Measurements from ENCODE around the gene PFDN2.

PFDN2 gene, protein sequence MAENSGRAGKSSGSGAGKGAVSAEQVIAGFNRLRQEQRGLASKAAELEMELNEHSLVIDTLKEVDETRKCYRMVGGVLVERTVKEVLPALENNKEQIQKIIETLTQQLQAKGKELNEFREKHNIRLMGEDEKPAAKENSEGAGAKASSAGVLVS

DNA sequence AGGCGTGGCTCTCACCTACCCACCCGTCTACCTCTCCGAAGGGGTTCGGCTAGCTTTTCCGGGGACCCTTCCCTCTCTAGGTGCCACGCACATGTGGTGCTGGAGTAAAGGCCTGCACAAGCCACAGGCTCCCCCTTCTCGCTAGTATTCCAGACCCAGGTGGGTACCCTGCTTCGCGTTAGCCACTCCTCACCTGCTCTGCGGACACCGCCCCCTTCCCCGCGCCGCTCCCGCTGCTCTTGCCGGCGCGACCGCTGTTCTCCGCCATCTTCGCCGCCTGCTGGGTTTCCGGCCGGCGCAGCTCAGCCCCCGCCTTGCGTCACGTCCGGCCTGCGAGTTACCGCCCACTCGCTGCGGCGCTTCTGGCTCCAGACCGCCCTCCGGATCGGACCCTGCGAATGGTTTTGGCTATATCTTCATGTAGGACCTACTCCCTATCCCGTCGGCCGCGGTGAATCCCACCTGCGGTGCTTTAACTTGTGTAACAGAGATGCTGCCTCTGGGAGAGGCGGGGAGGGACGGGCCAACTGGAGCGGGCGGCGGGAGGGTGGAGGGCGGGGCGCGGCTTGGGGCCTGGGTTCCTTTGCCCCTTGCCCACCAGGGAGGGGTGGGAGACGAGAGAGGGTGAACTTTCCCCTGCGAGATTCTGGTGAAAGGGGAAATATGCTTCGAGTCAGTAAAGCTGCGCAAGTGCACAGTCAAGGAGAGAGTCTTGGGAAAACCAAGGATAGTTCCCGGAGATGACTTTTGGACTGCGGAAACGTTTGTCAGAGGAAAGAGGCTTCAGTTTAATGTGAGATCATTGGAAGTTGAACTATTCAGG lies at the start of gene PFDN2, which contains the start of gene NIT1:
TSS of gene PFDN2 (minus strand) at position 279 of the 823 bp plus-strand sequence. CDS start at position 268, 11 bp downstream.
TSS of gene NIT1 (plus strand) at position 347 of the 823 bp plus-strand sequence. CDS start at position 419, 72 bp downstream.
- peak; percentile 84 to 90 for DNase-seq

DNA sequence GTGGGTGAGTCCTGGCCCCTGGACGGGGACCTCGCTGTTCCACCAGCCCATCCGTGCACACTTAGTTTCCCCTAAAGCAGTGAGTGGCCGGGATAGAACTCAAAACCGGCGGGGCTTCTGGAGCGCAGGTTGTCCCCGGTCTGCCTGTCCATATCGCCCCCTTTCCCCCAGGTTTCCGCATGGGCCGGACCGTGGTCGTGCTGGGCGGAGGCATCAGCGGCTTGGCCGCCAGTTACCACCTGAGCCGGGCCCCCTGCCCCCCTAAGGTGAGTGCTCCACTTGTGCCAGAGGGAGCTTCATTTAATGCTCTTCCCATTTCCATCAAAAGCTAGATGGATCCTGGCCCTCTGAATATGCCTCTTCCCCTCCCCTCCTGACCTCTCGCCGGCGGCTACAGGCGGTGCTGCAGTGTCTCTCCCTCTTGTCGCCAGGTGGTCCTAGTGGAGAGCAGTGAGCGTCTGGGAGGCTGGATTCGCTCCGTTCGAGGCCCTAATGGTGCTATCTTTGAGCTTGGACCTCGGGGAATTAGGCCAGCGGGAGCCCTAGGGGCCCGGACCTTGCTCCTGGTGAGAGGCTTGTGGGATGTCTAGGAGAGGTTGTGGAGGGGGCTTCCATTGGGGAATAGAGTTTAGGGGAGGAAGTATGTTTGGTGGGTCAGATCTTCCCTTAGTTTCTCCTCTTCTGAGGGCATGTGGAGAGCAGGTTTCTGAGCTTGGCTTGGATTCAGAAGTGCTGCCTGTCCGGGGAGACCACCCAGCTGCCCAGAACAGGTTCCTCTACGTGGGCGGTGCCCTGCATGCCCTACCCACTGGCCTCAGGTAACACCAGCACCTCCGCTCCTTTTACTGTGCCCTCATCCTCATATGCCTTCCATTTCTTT lies 49.1 kb upstream of the PFDN2 start:
- DNase-seq: peak in 1 of 2 experiments; percentile 24

DNA sequence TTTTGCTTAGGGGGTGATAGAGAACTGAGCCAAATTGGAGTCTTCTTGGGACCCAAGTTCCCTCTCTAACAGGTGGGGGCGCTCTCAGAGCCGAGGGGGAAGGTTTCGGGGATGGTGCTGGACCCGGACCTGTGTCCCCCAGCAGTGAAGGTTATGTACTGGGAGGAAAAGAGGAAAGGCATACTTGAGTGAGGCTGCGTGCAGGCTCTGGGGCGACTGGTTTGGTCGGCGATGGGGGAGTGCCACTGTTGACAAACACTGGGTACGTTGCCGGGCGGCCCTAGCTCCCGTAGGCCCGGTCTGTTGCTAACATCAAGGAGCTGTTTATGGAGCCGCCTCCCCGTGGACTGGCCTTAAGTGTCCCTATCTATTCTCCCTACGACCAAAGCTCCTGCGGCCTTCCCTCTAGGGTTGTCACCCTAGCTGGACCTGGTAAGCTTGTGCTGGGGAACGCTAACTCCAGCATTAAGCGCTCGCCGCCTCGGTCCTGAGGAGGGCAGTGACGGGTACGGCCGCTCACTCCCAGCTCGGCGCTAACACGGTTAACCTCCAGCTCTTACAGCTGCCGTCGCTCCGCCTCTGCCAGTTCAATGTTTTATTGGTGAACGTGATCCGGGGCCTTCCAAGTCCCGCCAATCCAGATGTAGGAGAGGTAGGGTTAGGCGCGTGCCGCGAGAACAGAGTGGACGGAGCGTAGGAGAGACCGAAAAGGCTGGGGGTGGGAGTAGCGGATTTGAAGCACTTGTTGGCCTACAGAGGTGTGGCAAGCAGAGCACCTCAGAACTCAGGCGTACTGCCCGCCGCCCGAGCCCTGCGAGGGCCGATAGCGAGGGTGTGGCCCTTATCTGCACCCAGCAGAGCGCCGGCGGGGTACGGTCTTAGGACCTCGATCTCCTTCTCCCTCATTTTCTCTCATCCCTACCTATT lies 48.2 kb upstream of the PFDN2 start, which contains the start of gene PPOX:
TSS of gene PPOX (plus strand) at position 685 of the 927 bp plus-strand sequence. CDS start 422 bp downstream, outside the sequence.
- DNase-seq: peak; percentile 98 to 99

DNA sequence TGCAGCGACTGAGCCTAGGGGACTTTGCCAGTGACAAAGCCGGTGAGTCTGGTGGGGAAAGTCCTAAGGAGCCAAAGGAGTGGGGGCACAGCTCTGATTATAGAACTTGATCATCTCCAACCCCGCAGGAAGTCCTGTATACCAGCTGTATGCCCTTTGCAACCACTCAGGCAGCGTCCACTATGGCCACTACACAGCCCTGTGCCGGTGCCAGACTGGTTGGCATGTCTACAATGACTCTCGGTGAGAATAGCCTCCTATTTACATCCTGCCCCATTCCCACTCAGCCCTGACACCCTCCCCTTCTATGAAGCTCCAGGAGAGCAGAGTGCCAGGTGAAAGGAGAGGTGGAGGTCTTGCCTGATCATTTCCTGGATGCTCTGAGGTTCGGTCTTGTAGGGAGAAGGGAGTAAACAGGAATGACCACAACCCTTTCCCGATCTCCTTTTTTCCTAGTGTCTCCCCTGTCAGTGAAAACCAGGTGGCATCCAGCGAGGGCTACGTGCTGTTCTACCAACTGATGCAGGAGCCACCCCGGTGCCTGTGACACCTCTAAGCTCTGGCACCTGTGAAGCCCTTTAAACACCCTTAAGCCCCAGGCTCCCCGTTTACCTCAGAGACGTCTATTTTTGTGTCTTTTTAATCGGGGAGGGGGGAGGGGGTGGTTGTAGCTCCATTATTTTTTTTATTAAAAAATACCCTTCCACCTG lies 47.2 kb upstream of the PFDN2 start:
- no peak for DNase-seq

DNA sequence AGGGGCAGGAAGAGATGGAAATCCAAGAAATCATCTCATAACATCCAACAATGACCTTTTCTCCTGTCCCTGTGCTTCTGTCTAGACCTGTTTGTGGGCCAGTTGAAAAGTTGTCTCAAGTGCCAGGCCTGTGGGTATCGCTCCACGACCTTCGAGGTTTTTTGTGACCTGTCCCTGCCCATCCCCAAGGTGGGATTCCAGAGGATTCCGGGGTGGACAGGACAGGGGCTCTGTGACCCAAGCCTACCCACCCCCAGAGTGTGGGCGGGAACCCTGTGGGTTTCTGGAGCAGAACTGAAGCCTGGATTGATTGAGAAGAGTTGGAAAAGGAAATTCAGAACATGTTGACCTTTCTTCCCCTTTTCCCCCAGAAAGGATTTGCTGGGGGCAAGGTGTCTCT lies 46.0 kb upstream of the PFDN2 start:
- DNase-seq: no peak

DNA sequence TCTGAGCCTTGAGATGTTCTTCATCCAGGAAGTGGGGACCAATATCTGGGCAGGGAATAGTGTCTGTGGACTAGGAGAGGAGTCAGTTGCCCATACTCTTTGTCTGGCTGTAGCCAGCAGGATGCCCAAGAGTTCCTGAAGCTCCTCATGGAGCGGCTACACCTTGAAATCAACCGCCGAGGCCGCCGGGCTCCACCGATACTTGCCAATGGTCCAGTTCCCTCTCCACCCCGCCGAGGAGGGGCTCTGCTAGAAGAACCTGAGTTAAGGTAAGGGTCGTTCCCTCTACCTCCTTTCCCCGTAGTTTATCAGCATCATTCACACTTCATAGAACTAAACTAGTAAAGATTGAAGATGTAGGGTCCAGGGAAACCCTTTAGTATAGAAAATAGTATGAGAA lies 45.0 kb upstream of the PFDN2 start:
- no peak for DNase-seq

DNA sequence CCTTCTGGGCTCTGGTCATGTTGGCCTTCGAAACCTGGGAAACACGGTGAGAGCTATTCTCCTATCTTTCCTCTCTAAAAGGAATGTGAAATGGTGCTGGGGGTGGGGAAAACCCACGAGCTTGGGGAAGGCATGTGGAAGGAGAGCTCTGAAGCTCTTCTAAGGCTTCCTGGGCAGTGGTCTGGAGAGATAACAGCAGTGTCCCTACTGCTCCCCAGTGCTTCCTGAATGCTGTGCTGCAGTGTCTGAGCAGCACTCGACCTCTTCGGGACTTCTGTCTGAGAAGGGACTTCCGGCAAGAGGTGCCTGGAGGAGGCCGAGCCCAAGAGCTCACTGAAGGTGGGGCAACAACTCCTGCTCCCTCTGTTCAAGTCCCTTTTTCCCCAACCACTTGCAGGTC lies 44.2 kb upstream of the PFDN2 start:
- DNase-seq: no peak

DNA sequence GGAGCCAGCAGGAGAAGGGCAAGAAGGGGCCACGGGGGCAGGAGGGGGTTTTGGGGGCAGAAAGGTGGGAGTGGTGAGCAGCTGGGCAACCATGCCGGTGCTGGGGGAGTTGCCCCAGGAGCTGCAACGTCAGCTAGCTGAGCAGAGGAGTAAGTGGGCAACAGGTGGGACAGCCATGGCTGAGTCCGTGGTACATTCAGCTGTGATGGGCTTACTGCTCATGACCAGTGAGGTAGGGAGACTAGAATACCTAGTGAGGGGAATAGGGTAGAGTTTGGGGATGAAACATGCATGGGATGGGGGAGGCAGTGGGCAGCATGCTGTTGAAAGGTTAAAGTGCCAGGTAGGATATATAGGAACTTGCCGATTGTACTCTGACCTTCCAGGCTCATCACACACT lies 43.8 kb upstream of the PFDN2 start:
- no peak for DNase-seq

DNA sequence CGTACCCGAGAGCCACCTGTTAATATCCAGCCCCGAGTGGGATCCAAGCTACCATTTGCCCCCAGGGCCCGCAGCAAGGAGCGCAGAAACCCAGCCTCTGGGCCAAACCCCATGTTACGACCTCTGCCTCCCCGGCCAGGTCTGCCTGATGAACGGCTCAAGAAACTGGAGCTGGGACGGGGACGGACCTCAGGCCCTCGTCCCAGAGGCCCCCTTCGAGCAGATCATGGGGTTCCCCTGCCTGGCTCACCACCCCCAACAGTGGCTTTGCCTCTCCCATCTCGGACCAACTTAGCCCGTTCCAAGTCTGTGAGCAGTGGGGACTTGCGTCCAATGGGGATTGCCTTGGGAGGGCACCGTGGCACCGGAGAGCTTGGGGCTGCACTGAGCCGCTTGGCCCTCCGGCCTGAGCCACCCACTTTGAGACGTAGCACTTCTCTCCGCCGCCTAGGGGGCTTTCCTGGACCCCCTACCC lies 42.9 kb upstream of the PFDN2 start:
- no peak for DNase-seq

DNA sequence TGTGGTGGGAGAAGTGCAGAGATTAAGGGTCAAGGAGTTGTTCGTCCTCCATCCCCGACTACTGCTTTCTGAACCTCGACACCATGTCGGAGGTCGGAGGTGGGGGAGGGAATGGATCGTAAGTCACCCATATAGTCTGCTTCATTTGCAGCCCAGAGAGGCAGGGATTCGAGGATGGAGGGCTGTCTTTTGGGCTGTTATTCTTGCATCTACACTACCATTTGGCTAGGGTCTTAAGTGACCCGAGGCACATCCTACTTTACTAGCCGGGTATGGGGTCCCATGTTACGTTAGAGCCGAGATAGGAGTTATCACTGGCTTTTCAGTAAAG lies 42.0 kb upstream of the PFDN2 start:
- no peak for DNase-seq

DNA sequence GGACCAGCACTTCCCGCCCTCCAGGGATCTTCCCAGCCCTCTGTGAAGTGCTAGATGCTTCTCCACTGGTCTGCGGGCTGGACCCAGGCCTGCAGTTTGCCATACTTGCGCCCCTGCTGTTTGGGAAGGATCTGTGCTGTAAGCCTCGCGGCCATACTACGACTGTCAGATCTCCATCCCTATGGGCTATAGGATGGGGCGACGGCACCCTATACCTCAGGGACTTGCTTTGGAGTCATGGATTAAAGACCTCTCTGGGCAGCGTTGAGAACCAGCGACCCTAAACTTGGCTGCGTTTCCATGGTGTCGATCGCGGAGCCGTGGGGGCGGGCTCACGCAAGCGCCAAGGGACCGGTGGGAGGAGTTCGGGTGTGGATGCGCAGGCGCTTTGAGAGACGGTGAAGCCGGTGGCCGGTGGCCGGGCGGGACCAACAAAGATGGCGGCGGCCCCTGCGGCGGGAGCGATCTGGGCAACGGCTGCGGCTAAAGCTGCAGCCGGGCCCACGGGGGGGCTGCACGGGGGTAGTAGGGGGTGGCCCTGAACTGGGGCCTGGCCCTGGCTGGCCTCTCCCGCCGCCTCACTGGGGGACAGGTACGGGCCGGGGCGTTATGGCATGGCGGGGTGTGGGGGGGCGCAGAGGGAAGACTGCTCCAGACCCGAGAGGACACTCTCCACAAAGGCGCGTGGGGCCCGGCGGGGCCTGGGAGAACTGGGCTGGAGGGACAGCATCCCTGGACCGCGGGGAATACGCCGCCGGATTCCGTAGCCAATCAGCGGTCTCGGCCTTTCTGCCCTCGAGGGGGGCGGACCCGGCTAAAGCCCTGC lies 41.5 kb upstream of the PFDN2 start, which contains the start of gene USP21:
TSS of gene USP21 (plus strand) at position 414 of the 826 bp plus-strand sequence. CDS start 1,141 bp downstream, outside the sequence.
- peak; percentile 95 to 97 for DNase-seq

DNA sequence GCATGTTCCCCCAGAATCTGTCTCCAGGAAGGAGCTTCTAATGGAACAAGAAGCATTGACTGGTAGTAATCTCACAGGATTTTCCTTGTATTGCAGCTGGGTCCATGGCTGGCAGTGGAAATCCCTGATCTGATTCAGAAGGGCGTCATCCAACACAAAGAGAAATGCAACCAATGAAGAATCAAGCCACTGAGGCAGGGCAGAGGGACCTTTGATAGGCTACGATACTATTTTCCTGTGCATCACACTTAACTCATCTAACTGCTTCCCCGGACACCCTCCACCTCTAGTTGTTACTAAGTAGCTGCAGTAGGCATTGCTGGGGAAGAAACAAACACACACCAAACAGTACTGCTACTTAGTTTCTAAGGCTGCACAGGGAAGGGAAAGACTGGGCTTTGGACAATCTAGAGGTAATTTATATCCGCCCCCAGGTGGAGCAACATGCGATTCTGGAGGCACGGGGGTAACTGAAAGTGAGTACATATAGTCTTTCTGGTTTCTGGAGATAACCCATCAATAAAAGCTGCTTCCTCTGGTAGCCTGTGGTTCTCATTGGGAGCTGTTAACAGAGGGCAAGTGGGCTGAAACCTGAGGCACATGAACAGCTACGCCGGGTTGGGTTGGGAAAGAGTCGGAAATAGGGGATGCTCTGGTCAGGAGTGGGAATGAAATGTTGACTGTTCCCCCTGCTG lies 40.6 kb upstream of the PFDN2 start:
- no peak for DNase-seq

DNA sequence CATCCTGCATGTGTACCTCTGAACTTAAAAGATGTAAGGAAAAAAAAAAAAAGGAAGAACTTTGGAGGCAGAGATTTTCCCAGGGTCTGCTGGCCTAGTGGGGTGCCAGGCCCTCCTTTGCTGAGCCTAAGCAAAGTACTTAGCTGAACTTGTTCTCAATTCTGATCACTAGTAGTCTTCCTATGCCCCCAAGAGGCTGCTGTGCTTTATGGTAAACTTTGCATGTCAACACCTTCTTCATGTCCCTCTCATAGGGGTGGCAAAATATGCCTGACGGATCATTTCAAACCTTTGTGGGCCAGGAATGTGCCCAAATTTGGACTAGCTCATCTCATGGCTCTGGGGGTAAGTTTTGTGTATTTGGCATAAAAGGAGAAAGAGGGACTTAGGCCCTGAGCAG lies 40.0 kb upstream of the PFDN2 start:
- DNase-seq: no peak

DNA sequence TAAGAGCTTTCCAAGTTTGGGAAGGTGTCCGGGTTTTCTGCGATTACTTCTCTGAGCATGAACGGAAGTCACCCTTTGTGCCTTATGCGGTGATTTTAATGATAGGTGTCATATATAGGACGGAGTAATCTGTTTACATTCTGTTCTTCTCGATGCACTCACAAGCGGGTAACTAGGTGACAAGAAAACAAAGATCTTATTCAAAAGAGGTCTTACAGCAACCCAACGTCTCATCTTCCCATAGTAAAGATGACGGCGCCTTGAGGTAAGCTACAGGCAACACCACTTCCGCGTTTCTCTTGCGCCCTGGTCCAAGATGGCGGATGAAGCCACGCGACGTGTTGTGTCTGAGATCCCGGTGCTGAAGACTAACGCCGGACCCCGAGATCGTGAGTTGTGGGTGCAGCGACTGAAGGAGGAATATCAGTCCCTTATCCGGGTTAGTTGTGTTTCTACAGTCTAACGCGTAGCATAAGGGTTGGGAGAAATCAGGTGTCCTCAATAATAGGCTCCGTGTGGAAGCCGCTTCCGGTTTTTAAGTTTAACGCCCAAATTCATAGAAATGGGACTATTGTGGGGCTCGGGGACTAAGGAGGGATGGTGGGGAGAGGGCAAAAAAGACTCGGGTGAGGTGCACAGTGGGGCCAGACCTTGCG lies 36.0 kb upstream of the PFDN2 start, which contains the start of gene UFC1:
TSS of gene UFC1 (plus strand) at position 297 of the 656 bp plus-strand sequence. CDS start at position 317, 20 bp downstream.
- peak; percentile 84 to 95 for DNase-seq

DNA sequence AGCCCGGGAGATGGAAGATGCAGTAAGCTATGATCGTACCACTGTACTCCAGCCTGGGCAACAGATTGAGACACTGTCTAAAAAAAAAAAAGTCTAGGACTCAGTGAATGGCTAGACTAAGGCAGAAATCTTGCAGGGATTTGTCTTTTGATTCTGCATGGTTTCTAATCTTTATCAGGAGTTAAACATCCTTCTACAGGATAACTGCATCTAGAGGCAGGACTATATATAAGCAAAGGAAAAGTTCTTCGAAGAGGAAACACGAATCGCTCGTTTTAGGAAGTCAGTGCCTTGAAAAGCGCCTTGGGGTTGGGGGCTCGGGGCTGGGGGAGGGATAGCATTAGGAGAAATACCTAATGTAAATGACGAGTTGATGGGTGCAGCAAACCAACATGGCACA lies 35.3 kb upstream of the PFDN2 start:
- no peak for DNase-seq

DNA sequence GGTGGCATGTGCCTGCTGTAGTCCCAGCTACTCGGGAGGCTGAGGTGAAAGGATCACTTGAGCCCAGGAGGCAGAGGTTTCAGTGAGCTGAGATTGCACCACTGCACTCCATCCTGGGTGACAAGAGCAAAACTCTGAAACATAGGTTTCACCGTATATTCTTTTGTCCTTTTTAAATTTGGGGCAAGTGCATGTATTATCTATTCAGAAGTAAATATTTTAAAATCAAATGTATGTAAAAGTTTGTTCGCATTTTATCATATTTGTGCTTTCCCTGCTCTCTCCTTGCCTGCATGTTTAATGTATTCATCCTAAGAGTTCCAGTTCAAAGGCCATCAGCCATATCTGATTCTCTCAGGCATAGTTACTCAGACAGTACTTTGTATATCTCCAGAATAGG lies 28.0 kb upstream of the PFDN2 start:
- DNase-seq: no peak

DNA sequence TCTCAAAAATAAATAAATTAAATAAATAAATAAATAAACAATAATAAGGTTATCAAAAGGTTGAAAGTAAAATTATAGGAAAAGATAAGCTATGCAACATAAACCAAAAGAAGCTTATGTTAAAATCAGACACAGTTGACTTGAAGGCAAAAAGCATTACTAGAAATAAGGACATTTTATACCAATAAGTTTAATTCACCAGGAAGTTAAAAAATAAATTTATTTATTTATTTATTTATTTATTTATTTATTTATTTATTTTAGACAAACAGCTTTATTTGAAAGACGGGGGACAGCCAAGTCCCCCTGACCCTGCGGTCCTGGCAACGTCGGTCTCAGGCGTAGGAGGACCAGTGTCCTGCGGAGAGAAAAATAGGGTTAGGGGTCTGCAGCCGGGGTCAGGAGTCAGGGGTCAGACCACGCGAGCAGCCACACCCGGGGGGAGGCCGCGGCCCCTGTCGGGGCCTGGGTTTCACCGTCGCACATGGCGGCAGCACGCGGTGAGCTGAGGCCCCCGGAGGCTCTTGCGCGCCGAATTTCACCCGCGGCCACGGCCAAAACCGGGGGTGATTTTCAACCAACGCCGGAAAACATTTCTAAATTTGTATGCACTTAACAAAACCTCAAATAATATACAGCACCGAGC lies 23.0 kb upstream of the PFDN2 start:
- no peak for DNase-seq

DNA sequence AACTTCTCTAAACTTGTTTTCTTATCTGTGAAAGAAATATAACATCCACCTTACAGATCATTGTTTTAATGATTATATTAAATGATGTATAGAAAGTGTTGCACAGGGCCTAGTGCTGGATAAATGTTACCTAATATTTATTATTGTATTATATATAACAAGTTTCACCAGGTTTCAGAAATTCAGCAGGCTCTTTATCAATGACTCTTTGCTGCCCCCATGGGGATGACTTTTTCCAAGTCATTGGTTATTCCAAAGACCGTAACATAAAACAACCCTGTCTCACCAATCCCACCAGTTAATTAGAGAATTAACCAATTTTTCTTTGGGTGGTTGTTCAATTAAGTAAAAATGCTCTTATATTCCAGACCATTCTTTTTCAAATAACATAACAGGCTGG lies 21.9 kb upstream of the PFDN2 start:
- peak; percentile 31 to 50 for DNase-seq
